HG03066 (cell line): ENCODE results near the gene RGS5.

Experiments used
- ATAC-seq: cut with Tn5 transposase; IDR thresholded peaks from one replicate; pipeline ENCODE4 v1.9.1; 2021; ENCODE audit warnings: low read depth; ENCODE audit not compliant: unreplicated experiment

The RGS5 gene

GRCh38 chr1:163093169-163093568 is 109.5 kb downstream of the RGS5 start:
- no peak for ATAC-seq
